H1 (cell line): Measurements from ENCODE around the gene MIF. TPM values are rescaled to one million over a fixed set of nuclear protein-coding genes. Genes with fewer than 3 reads are reported as not detected.
"Not testable (repeated sequence)": the region's sequence is repeated elsewhere in the genome, so short reads cannot be mapped to it uniquely, and the experiment has no call there.

Experiments
- CTCF ChIA-PET: fragments of 300-600 bp; sonication (Branson Sonifier 250); formaldehyde crosslinking; loops from one replicate; lab custom pipeline; 2021; ENCODE audit not compliant: partially characterized antibody; lab: Charles Lee
- POLR2A ChIA-PET: fragments of 300-600 bp; sonication (Branson Sonifier 250); formaldehyde crosslinking; loops from one replicate; lab custom pipeline; 2021; ENCODE audit warnings: inconsistent platforms; ENCODE audit not compliant: partially characterized antibody; lab: Charles Lee
- DNase-seq, 2 experiments: peaks; one replicate each; pipeline versions ENCODE4 v3.0.0 to v3.0.0-alpha.2; 2010 to 2022; ENCODE audit warnings: low spot score in 2 of 2, low read depth in 1 of 2, mixed read lengths in 1 of 2
- FAIRE-seq: peaks from 2 replicates; lab custom pipeline; 2011; peaks lifted over from hg19 to GRCh38; lab: Jason Lieb, UNC
- H2AFZ ChIP-seq: 2 replicates; pipeline ENCODE4 v1.8.1; 2012; ENCODE audit warnings: low read length, inconsistent platforms
- H2AK5ac ChIP-seq: 2 replicates; pipeline ENCODE4 v1.6.1; 2013; ENCODE audit warnings: low read depth, low read length
- H2BK120ac ChIP-seq: replicated peaks from 2 replicates; pipeline ENCODE3; 2013; ENCODE audit warnings: low read depth, low read length, inconsistent platforms
- H2BK12ac ChIP-seq: 2 replicates; pipeline ENCODE4 v1.6.1; 2013; ENCODE audit warnings: low read depth, low read length
- H2BK15ac ChIP-seq: 2 replicates; pipeline ENCODE4 v1.6.1; 2013; ENCODE audit warnings: low read length
- H2BK20ac ChIP-seq: 2 replicates; pipeline ENCODE4 v1.6.1; 2013; ENCODE audit warnings: low read length
- H2BK5ac ChIP-seq: 2 replicates; pipeline ENCODE4 v1.6.1; 2013; ENCODE audit warnings: low read depth, low read length
- H3K14ac ChIP-seq: 2 replicates; pipeline ENCODE4 v1.6.1; 2013; ENCODE audit warnings: inconsistent platforms; ENCODE audit not compliant: insufficient read length
- H3K18ac ChIP-seq: 2 replicates; pipeline ENCODE4 v1.6.1; 2013; ENCODE audit warnings: low read length; ENCODE audit errors: extremely low read depth
- H3K23ac ChIP-seq: 2 replicates; pipeline ENCODE4 v1.6.1; 2013; ENCODE audit warnings: inconsistent platforms; ENCODE audit not compliant: insufficient read length
- H3K23me2 ChIP-seq: 2 replicates; pipeline ENCODE4 v1.6.1; 2013; ENCODE audit warnings: low read depth, low read length
- H3K27ac ChIP-seq: 2 replicates; pipeline ENCODE4 v1.6.1; 2011; ENCODE audit warnings: low read depth, low read length, inconsistent platforms
- H3K27me3 ChIP-seq, 4 experiments: replicated peaks in 1 of 4; 1 replicate in 1 of 4; 2 replicates in 3 of 4; pipeline versions ENCODE4 v1.6.1 to v1.8.1; 2011 to 2013; ENCODE audit warnings: low read length in 3 of 4, mild to moderate bottlenecking in 3 of 4, inconsistent platforms in 2 of 4, mixed read lengths in 2 of 4, moderate library complexity in 1 of 4; ENCODE audit not compliant: control insufficient read depth in 3 of 4, insufficient read depth in 3 of 4; ENCODE audit errors: extremely low read depth in 1 of 4
- H3K36me3 ChIP-seq, 4 experiments: 2 replicates each; pipeline versions ENCODE4 v1.6.1 to v1.8.1; 2011 to 2013; ENCODE audit warnings: mild to moderate bottlenecking in 4 of 4, low read length in 3 of 4, moderate library complexity in 2 of 4, control low read depth in 1 of 4, inconsistent platforms in 1 of 4; ENCODE audit not compliant: insufficient read depth in 4 of 4, control insufficient read depth in 2 of 4
- H3K4ac ChIP-seq: replicated peaks from 2 replicates; pipeline ENCODE3; 2013; ENCODE audit warnings: low read length, low read depth, mixed read lengths, inconsistent platforms; ENCODE audit not compliant: insufficient read length
- H3K4me1 ChIP-seq, 4 experiments: replicated peaks in 1 of 4; 1 replicate in 1 of 4; 2 replicates in 3 of 4; pipeline versions ENCODE4 v1.6.1 to v1.8.1; 2011 to 2013; ENCODE audit warnings: low read length in 3 of 4, inconsistent platforms in 2 of 4, mixed read lengths in 1 of 4; ENCODE audit not compliant: insufficient read depth in 4 of 4, control insufficient read depth in 3 of 4
- H3K4me2 ChIP-seq, 2 experiments: 2 replicates each; pipeline versions ENCODE4 v1.6.1 to v1.8.1; 2011 to 2013; ENCODE audit warnings: low read depth in 2 of 2, low read length in 2 of 2, control low read depth in 1 of 2, inconsistent platforms in 1 of 2, mild to moderate bottlenecking in 1 of 2; ENCODE audit not compliant: insufficient read depth in 1 of 2
- H3K4me3 ChIP-seq, 4 experiments: fragments of 200-600, 300-600 bp in 1 of 4; sonication (generic), shearing (Covaris generic), sonication (Bioruptor Twin) in 1 of 4; 2 replicates each; pipeline versions ENCODE4 v1.5.1 to v1.8.1; 2011 to 2016; ENCODE audit warnings: low read length in 4 of 4, low read depth in 3 of 4, control low read depth in 2 of 4, inconsistent platforms in 2 of 4, mild to moderate bottlenecking in 2 of 4, mixed read lengths in 1 of 4, moderate library complexity in 1 of 4; ENCODE audit not compliant: insufficient read depth in 2 of 4; ENCODE audit errors: extremely low read depth in 1 of 4
- H3K56ac ChIP-seq: replicated peaks from 2 replicates; pipeline ENCODE3; 2013; ENCODE audit warnings: low read depth, mild to moderate bottlenecking, mixed read lengths, low read length, inconsistent platforms; ENCODE audit not compliant: insufficient read length
- H3K79me1 ChIP-seq: 2 replicates; pipeline ENCODE4 v1.6.1; 2013; ENCODE audit warnings: low read depth, low read length, control low read depth
- H3K79me2 ChIP-seq, 2 experiments: 2 replicates each; pipeline versions ENCODE4 v1.6.1 to v1.8.1; 2012 to 2013; ENCODE audit warnings: low read length in 2 of 2, mild to moderate bottlenecking in 2 of 2, inconsistent platforms in 1 of 2; ENCODE audit not compliant: insufficient read depth in 2 of 2, control insufficient read depth in 1 of 2
- H3K9ac ChIP-seq, 4 experiments: replicated peaks in 1 of 4; 1 replicate in 1 of 4; 2 replicates in 3 of 4; pipeline versions ENCODE4 v1.6.1 to v1.8.1; 2011 to 2013; ENCODE audit warnings: low read depth in 3 of 4, low read length in 3 of 4, control low read depth in 2 of 4, mild to moderate bottlenecking in 2 of 4, moderate library complexity in 2 of 4, inconsistent platforms in 1 of 4; ENCODE audit errors: extremely low read depth in 1 of 4
- H3K9me3 ChIP-seq, 2 experiments: 2 replicates each; pipeline versions ENCODE4 v1.6.1 to v1.8.1; 2012 to 2013; ENCODE audit warnings: mild to moderate bottlenecking in 2 of 2, moderate library complexity in 2 of 2, control low read depth in 1 of 2, inconsistent platforms in 1 of 2, low read depth in 1 of 2, low read length in 1 of 2, mixed read lengths in 1 of 2; ENCODE audit not compliant: insufficient read depth in 2 of 2
- H4K20me1 ChIP-seq, 2 experiments: replicated peaks in 1 of 2; 2 replicates each; pipeline versions ENCODE3 to v1.8.1; 2011 to 2013; ENCODE audit warnings: inconsistent platforms in 2 of 2, low read length in 2 of 2, mild to moderate bottlenecking in 1 of 2; ENCODE audit not compliant: insufficient read depth in 2 of 2, control insufficient read depth in 1 of 2
- H4K5ac ChIP-seq: 2 replicates; pipeline ENCODE4 v1.6.1; 2013; ENCODE audit warnings: low read length, low read depth, mixed read lengths, inconsistent platforms; ENCODE audit not compliant: insufficient read length
- H4K8ac ChIP-seq: 2 replicates; pipeline ENCODE4 v1.8.0; 2013; ENCODE audit warnings: mild to moderate bottlenecking, moderate library complexity, low read length, inconsistent platforms; ENCODE audit not compliant: insufficient read depth; ENCODE audit errors: extremely low read depth
- H4K91ac ChIP-seq: replicated peaks from 2 replicates; pipeline ENCODE3; 2013; ENCODE audit warnings: low read length, mixed read lengths, inconsistent platforms; ENCODE audit not compliant: insufficient read length
- WGBS, 2 experiments: shearing (Covaris generic) in 1 of 2; methylation state at CpG; one replicate each; pipeline versions ENCODE4 v1.1.6 to v1.1.7; 2013 to 2015; ENCODE audit warnings: low lambda C conversion rate in 2 of 2, mixed read lengths in 2 of 2, inconsistent platforms in 1 of 2, low coverage in 1 of 2, missing lambda C conversion rate in 1 of 2; ENCODE audit not compliant: insufficient replicate concordance in 2 of 2, insufficient coverage in 1 of 2, insufficient read length in 1 of 2; ENCODE audit errors: extremely low coverage in 1 of 2, missing lambda C conversion rate in 1 of 2; 5-methylcytosine and 5-hydroxymethylcytosine counted together
- polyA plus RNA-seq, 7 experiments: library from polyadenylated mRNA; depleted of rRNA in 3 of 7; stranded (reverse) in 5 of 7; unstranded in 2 of 7; fragments of >200 nt in 5 of 7; fragments of 200-250 nt in 2 of 7; gene quantifications; 1 replicate in 5 of 7; 2 replicates in 1 of 7; 4 replicates in 1 of 7; pipeline versions ENCODE4 v1.2.1 to v1.2.3, GENCODE V29; 2011 to 2013; ENCODE audit warnings: missing spikeins in 2 of 7, mixed read lengths in 2 of 7
- total RNA-seq: library from RNA; stranded (reverse); fragmentation: NEBNext Ultra II Directional; extraction: Animal tissue kit (Norgen Biotek cat#: 25700); gene quantifications from 2 replicates; pipeline ENCODE4 v1.2.1, GENCODE V29; 2021

The MIF gene
- total and polyA plus RNA-seq, 2 of the 8 experiments (the other 6 are each of a cell fraction or from before 2014, with no cell fraction given), result 1,082 to 1,870 TPM

DNA sequence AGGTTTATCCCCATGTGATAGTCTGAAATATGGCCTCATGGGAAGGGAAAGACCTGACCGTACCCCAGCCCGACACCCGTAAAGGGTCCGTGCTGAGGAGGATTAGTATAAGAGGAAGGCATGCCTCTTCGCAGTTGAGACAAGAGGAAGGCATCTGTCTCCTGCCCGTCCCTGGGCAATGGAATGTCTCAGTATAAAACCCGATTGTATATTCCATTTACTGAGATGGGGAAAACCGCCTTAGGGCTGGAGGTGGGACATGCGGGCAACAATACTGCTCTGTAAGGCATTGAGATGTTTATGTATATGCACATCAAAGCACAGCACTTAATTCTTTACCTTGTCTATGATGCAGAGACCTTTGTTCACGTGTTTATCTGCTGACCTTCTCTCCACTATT lies 13.2 kb downstream of the MIF start:
- not testable (repeated sequence) for H3K4me3 ChIP-seq, H4K5ac ChIP-seq, H4K91ac ChIP-seq, H3K4ac ChIP-seq, H3K23me2 ChIP-seq, H3K79me1 ChIP-seq, DNase-seq, H2BK120ac ChIP-seq, H3K9ac ChIP-seq, H3K14ac ChIP-seq, H2BK12ac ChIP-seq, H4K20me1 ChIP-seq, FAIRE-seq, H2BK20ac ChIP-seq, H3K27me3 ChIP-seq, H3K23ac ChIP-seq, H3K56ac ChIP-seq, H3K9me3 ChIP-seq, H3K36me3 ChIP-seq, H2AFZ ChIP-seq, H3K4me2 ChIP-seq, H3K79me2 ChIP-seq, H4K8ac ChIP-seq, H2AK5ac ChIP-seq, H2BK15ac ChIP-seq, H3K18ac ChIP-seq, H3K27ac ChIP-seq, H2BK5ac ChIP-seq
- H3K4me1 ChIP-seq, result peaks cover 2 to 12% (median 8%) of the 10 kb centered on the region in 4 experiments
- ChIA-PET POLR2A (interaction anchor here (1.2 to 5.3 kb wide), 3 partner anchors 9 to 14 kb away, joined by 4 to 31 read pairs (median 15); partner anchors contain the start of gene MIF), CTCF (interaction anchor here (1.9 kb wide), 1 partner anchor 12 kb away, joined by 6 read pairs; no protein-coding TSS in a partner anchor)
- WGBS, 2 experiments, result 74% methylated on average over 10 of the region's 10 CpGs; no CpG with 5 or more reads in 1 of the 2 experiments
